CD4-positive, alpha-beta T cell treated with Interleukin-6 for 4 hours (primary cell): ENCODE results near the gene CYGB.
"Not testable (repeated sequence)": the region's sequence is repeated elsewhere in the genome, so short reads cannot be mapped to it uniquely, and the experiment has no call there.

Source experiments
- DNase-seq: peaks from one replicate; pipeline ENCODE4 v3.0.0-alpha.2; 2020; ENCODE audit warnings: mixed read lengths

CYGB gene

GRCh38 chr17:76519048-76519966 is 18.2 kb downstream of the CYGB start:
- DNase-seq, result no peak

GRCh38 chr17:76517638-76518038 is 19.9 kb downstream of the CYGB start:
- no peak for DNase-seq

GRCh38 chr17:76515274-76515949 is 22.1 kb downstream of the CYGB start:
- peak; percentile 88 for DNase-seq

- not testable (repeated sequence) for DNase-seq
Measured at GRCh38 chr17:76514355-76514754, 23.2 kb downstream of the CYGB start.

GRCh38 chr17:76513306-76513692 is 24.2 kb downstream of the CYGB start:
- DNase-seq, result no peak

GRCh38 chr17:76512366-76513305 is 24.9 kb downstream of the CYGB start:
- DNase-seq, result no peak

- DNase-seq, result no peak
Measured at GRCh38 chr17:76511668-76512365, 25.7 kb downstream of the CYGB start.

GRCh38 chr17:76510831-76511244 is 26.7 kb downstream of the CYGB start:
- no peak for DNase-seq

GRCh38 chr17:76508472-76509063 is 28.9 kb downstream of the CYGB start:
- DNase-seq, result not testable (repeated sequence)

GRCh38 chr17:76506408-76507345 is 30.8 kb downstream of the CYGB start:
- peak; percentile 88 for DNase-seq

GRCh38 chr17:76504117-76504516 is 33.4 kb downstream of the CYGB start:
- no peak for DNase-seq

- DNase-seq, result no peak
Measured at GRCh38 chr17:76502341-76503211, 34.9 kb downstream of the CYGB start.

GRCh38 chr17:76501827-76502307 is 35.6 kb downstream of the CYGB start:
- no peak for DNase-seq

- DNase-seq, result peak; percentile 94
Measured at GRCh38 chr17:76501018-76501826, 36.3 kb downstream of the CYGB start, which contains the start of gene RHBDF2. TSS of gene RHBDF2 (minus strand) at chr17:76501423. CDS start at chr17:76481524, 19,899 bp downstream.

GRCh38 chr17:76500747-76501017 is 36.8 kb downstream of the CYGB start:
- no peak for DNase-seq

- no peak for DNase-seq
Measured at GRCh38 chr17:76500074-76500746, 37.3 kb downstream of the CYGB start.

- DNase-seq, result no peak
Measured at GRCh38 chr17:76499267-76499667, 38.2 kb downstream of the CYGB start.

- no peak for DNase-seq
Measured at GRCh38 chr17:76498876-76499251, 38.6 kb downstream of the CYGB start.
